ACC112 (cell line): Measurements from ENCODE around the gene CRAMP1.

Source experiments
- H2AFZ ChIP-seq: fragments of 200-600 bp; sonication (generic); one replicate; pipeline ENCODE4 v1.6.0; 2017; ENCODE audit warnings: antibody characterized with exemption, low read length; ENCODE audit not compliant: unreplicated experiment
- H3K27ac ChIP-seq: fragments of 200-600 bp; sonication (generic); 2 replicates; pipeline ENCODE4 v1.5.1; 2014; ENCODE audit warnings: low read depth, mild to moderate bottlenecking, antibody characterized with exemption, low read length, moderate library complexity
- H3K27me3 ChIP-seq: fragments of 200-600 bp; sonication (generic); 2 replicates; pipeline ENCODE4 v1.6.1; 2014; ENCODE audit warnings: mild to moderate bottlenecking, antibody characterized with exemption, low read length, moderate library complexity, mixed read lengths; ENCODE audit not compliant: insufficient read depth
- H3K36me3 ChIP-seq: fragments of 200-600 bp; sonication (generic); 2 replicates; pipeline ENCODE4 v1.6.1; 2016; ENCODE audit warnings: mild to moderate bottlenecking, antibody characterized with exemption, low read length, moderate library complexity, mixed read lengths; ENCODE audit not compliant: insufficient read depth
- H3K4me1 ChIP-seq: fragments of 200-600 bp; sonication (generic); one replicate; pipeline ENCODE4 v1.6.1; 2016; ENCODE audit warnings: low read length, mixed read lengths; ENCODE audit not compliant: insufficient read depth, unreplicated experiment, control insufficient read depth
- H3K4me3 ChIP-seq: fragments of 200-600 bp; sonication (generic); 2 replicates; pipeline ENCODE4 v1.5.1; 2014; ENCODE audit warnings: mild to moderate bottlenecking, low read depth, low read length
- H3K79me2 ChIP-seq: fragments of 200-600 bp; sonication (generic); one replicate; pipeline ENCODE4 v1.6.0; 2016; ENCODE audit warnings: low read length; ENCODE audit not compliant: control insufficient read depth, unreplicated experiment, insufficient read depth

Gene CRAMP1

GRCh38 chr16:1655909-1656807, 44.0 kb downstream of the CRAMP1 start:
- Histone ChIP-seq H3K36me3 (peaks cover 4% of the 10 kb centered on the region; the same call in 1 of the 2 replicates), H3K27ac (no peak overlapping the region), H3K27me3 (no peaks in the 10 kb centered on the region), H3K4me1 (no peaks in the 10 kb centered on the region), H3K4me3 (no peak overlapping the region), H3K79me2 (no peaks in the 10 kb centered on the region), H2AFZ (no peak overlapping the region)

GRCh38 chr16:1656808-1657617, 44.9 kb downstream of the CRAMP1 start:
- no peak overlapping the region for H3K27ac ChIP-seq
- no peaks in the 10 kb centered on the region for H3K27me3 ChIP-seq
- H3K36me3 ChIP-seq: peaks cover 6% of the 10 kb centered on the region; the same call in 1 of the 2 replicates
- H3K4me1 ChIP-seq: no peaks in the 10 kb centered on the region
- H2AFZ ChIP-seq: no peak overlapping the region
- no peak overlapping the region for H3K4me3 ChIP-seq
- no peaks in the 10 kb centered on the region for H3K79me2 ChIP-seq

GRCh38 chr16:1657841-1658240, 45.7 kb downstream of the CRAMP1 start:
- no peaks in the 10 kb centered on the region for H3K79me2 ChIP-seq
- no peak overlapping the region for H2AFZ ChIP-seq
- H3K4me1 ChIP-seq: no peaks in the 10 kb centered on the region
- H3K27me3 ChIP-seq: no peaks in the 10 kb centered on the region
- H3K27ac ChIP-seq: no peak overlapping the region
- H3K4me3 ChIP-seq: no peak overlapping the region
- H3K36me3 ChIP-seq: peaks cover 9% of the 10 kb centered on the region; the same call in 1 of the 2 replicates

DNA sequence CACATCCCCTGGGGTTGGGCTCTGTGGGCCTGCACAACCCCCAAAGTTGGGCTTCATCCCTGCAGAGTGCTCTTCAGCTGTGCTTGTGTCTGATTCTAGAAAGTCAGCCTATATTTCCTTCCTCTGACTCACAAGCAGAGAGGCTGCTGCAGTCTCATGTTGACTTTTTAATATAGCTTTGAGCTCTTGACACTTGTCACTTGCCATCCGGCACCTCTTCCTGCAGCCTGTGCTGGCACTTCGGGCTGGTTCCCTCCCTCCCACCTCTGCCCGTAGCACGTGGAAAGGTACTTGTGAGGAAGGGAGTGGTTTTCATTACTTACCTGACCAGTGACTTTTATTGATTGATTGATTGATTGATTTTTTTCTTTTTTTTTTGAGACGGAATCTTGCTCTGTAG, 46.9 kb downstream of the CRAMP1 start:
- Histone ChIP-seq H2AFZ (no peak overlapping the region), H3K79me2 (no peaks in the 10 kb centered on the region), H3K36me3 (peaks cover 9% of the 10 kb centered on the region; the same call in 1 of the 2 replicates), H3K4me1 (no peaks in the 10 kb centered on the region), H3K27ac (no peak overlapping the region), H3K27me3 (no peaks in the 10 kb centered on the region), H3K4me3 (no peak overlapping the region)

DNA sequence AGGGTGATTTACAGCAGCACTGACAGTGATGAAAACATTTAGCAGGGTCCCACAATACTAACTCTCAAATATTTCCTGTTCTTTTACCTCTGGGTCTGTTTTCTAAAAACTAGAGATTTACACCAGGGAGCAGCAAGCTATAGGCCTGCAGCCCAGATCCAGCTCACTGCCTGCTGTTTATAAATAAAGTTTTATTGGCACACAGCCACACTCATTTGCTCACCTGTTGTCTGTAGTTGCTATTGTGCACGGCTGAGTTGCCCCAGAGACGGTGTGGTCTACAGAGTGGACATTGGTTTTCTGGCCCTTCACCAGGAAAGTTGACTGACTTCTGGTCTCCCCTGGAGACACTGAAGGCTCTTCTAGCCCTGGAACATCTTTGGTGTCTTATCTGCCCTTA, 49.7 kb downstream of the CRAMP1 start:
- Histone ChIP-seq H3K27ac (no peak overlapping the region), H2AFZ (no peak overlapping the region), H3K4me3 (no peak overlapping the region), H3K4me1 (no peaks in the 10 kb centered on the region), H3K79me2 (no peaks in the 10 kb centered on the region), H3K36me3 (peaks cover 10% of the 10 kb centered on the region; the same call in 1 of the 2 replicates), H3K27me3 (no peaks in the 10 kb centered on the region)

- Histone ChIP-seq H3K79me2 (no peaks in the 10 kb centered on the region), H3K4me3 (no peak overlapping the region), H3K4me1 (no peaks in the 10 kb centered on the region), H3K36me3 (peaks cover 10% of the 10 kb centered on the region; the same call in 1 of the 2 replicates), H2AFZ (no peak overlapping the region), H3K27ac (no peak overlapping the region), H3K27me3 (no peaks in the 10 kb centered on the region)
Measured at GRCh38 chr16:1662543-1662942, 50.4 kb downstream of the CRAMP1 start.

- Histone ChIP-seq H3K36me3 (peaks cover 21% of the 10 kb centered on the region; the same call in 1 of the 2 replicates), H3K4me3 (no peak overlapping the region), H3K27me3 (no peaks in the 10 kb centered on the region), H3K79me2 (no peaks in the 10 kb centered on the region), H2AFZ (no peak overlapping the region), H3K4me1 (no peaks in the 10 kb centered on the region), H3K27ac (no peak overlapping the region)
Measured at GRCh38 chr16:1665829-1666228, 53.7 kb downstream of the CRAMP1 start.

DNA sequence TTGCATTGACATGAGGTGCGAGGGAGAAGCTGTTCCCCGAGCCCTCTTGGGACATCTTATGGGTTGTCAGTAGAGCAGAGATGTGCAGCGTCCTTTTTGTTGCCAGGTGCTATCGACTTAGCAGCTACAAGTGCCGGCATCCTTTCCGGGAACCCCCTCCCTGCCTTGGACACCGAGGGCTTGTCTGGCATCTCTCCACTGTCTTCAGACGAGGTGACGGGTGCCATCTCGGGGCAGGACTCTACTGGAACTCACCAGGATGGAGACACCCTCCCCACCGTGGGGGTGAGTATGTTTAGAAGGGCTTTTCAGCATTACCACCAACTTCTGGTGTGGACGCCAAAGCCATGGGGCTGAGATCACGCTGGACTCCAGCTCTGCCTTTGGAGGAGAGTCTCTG, 54.2 kb downstream of the CRAMP1 start:
- no peak overlapping the region for H3K4me3 ChIP-seq
- H3K27ac ChIP-seq: no peak overlapping the region
- no peaks in the 10 kb centered on the region for H3K27me3 ChIP-seq
- no peak overlapping the region for H2AFZ ChIP-seq
- H3K4me1 ChIP-seq: no peaks in the 10 kb centered on the region
- no peaks in the 10 kb centered on the region for H3K79me2 ChIP-seq
- peaks cover 25% of the 10 kb centered on the region; the same call in 1 of the 2 replicates for H3K36me3 ChIP-seq

GRCh38 chr16:1667271-1667670, 55.1 kb downstream of the CRAMP1 start:
- no peak overlapping the region for H2AFZ ChIP-seq
- H3K4me1 ChIP-seq: no peaks in the 10 kb centered on the region
- no peaks in the 10 kb centered on the region for H3K27me3 ChIP-seq
- no peak overlapping the region for H3K27ac ChIP-seq
- H3K4me3 ChIP-seq: no peak overlapping the region
- H3K79me2 ChIP-seq: no peaks in the 10 kb centered on the region
- H3K36me3 ChIP-seq: peaks cover 30% of the 10 kb centered on the region; the same call in 1 of the 2 replicates

- Histone ChIP-seq H3K4me3 (no peak overlapping the region), H2AFZ (no peak overlapping the region), H3K36me3 (peaks cover 30% of the 10 kb centered on the region; the same call in 1 of the 2 replicates), H3K27me3 (no peaks in the 10 kb centered on the region), H3K79me2 (no peaks in the 10 kb centered on the region), H3K27ac (no peak overlapping the region), H3K4me1 (no peaks in the 10 kb centered on the region)
Measured at GRCh38 chr16:1667916-1668315, 55.8 kb downstream of the CRAMP1 start.
